Kidney epithelial cell (primary cell): Measurements from ENCODE around the gene PFDN6. TPM values are rescaled to one million over a fixed set of nuclear protein-coding genes. Genes with fewer than 3 reads are reported as not detected.
"Not testable (repeated sequence)": the region's sequence is repeated elsewhere in the genome, so short reads cannot be mapped to it uniquely, and the experiment has no call there.

Experiments used
- DNase-seq: peaks from one replicate; pipeline ENCODE4 v3.0.0-alpha.2; 2010; ENCODE audit warnings: low read depth
- H3K27me3 ChIP-seq: 2 replicates; pipeline ENCODE4 v1.6.0; 2011; ENCODE audit warnings: low read length; ENCODE audit not compliant: control insufficient read depth, insufficient read depth
- H3K36me3 ChIP-seq: 2 replicates; pipeline ENCODE4 v1.5.1; 2011; ENCODE audit warnings: low read length; ENCODE audit not compliant: control insufficient read depth, insufficient read depth
- H3K4me3 ChIP-seq: 2 replicates; pipeline ENCODE4 v1.5.1; 2011; ENCODE audit warnings: low read depth, mild to moderate bottlenecking, control low read depth, low read length
- total RNA-seq: library from RNA; depleted of rRNA; stranded (reverse); fragments of >200 nt; gene quantifications from 2 replicates; pipeline ENCODE4 v1.2.3, GENCODE V29; 2015
- TF ChIP-seq, protein P1 (sequence below): IDR thresholded peaks from 2 replicates; pipeline ENCODE4 v1.5.1; 2011; ENCODE audit warnings: mild to moderate bottlenecking, moderate library complexity, low read length, control low read depth, inconsistent platforms; ENCODE audit not compliant: insufficient read depth, poor library complexity, severe bottlenecking

PFDN6 gene
- total RNA-seq, 1 donor from 2014 or later = 51.4 TPM

DNA sequence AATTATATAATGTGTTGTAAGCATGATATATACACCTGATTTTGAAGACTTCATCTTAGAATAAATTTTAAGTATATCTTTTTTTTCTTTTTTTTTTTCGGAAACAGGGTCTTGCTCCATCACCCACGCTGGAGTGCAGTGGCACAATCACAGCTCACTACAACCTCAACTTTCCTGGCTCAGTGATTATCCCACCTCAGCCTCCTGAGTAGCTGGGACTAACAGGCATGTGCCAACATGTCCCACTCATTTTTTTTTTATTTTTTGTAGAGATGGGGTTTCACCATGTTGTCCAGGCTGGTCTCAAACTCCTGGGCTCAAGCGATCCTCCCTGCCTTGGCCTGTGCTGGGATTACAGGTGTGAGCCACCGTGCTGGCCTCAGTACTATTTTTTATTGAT lies 34.8 kb upstream of the PFDN6 start:
- DNase-seq = no peak
- TF ChIP-seq, protein P1, sequence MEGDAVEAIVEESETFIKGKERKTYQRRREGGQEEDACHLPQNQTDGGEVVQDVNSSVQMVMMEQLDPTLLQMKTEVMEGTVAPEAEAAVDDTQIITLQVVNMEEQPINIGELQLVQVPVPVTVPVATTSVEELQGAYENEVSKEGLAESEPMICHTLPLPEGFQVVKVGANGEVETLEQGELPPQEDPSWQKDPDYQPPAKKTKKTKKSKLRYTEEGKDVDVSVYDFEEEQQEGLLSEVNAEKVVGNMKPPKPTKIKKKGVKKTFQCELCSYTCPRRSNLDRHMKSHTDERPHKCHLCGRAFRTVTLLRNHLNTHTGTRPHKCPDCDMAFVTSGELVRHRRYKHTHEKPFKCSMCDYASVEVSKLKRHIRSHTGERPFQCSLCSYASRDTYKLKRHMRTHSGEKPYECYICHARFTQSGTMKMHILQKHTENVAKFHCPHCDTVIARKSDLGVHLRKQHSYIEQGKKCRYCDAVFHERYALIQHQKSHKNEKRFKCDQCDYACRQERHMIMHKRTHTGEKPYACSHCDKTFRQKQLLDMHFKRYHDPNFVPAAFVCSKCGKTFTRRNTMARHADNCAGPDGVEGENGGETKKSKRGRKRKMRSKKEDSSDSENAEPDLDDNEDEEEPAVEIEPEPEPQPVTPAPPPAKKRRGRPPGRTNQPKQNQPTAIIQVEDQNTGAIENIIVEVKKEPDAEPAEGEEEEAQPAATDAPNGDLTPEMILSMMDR = no peak

GRCh38 chr6:33259032-33259431 lies 30.4 kb upstream of the PFDN6 start:
- DNase-seq = no peak

More for the DNA sequence above, 34.8 kb upstream of the PFDN6 start:
- Histone ChIP-seq H3K27me3 (no peaks in the 10 kb centered on the region), H3K4me3 (no peak overlapping the region), H3K36me3 (no peaks in the 10 kb centered on the region)

GRCh38 chr6:33262490-33262889 lies 26.9 kb upstream of the PFDN6 start:
- not testable (repeated sequence) for H3K36me3 ChIP-seq

More at GRCh38 chr6:33259032-33259431, 30.4 kb upstream of the PFDN6 start:
- no peaks in the 10 kb centered on the region for H3K36me3 ChIP-seq
- no peaks in the 10 kb centered on the region for H3K27me3 ChIP-seq
- TF ChIP-seq, protein P1 = no peak
- no peak overlapping the region for H3K4me3 ChIP-seq

GRCh38 chr6:33264015-33264414 lies 25.4 kb upstream of the PFDN6 start:
- H3K27me3 ChIP-seq = no peaks in the 10 kb centered on the region
- no peaks in the 10 kb centered on the region for H3K36me3 ChIP-seq
- TF ChIP-seq, protein P1 = no peak
- no peak overlapping the region for H3K4me3 ChIP-seq
- no peak for DNase-seq

More at GRCh38 chr6:33262490-33262889, 26.9 kb upstream of the PFDN6 start:
- H3K27me3 ChIP-seq, DNase-seq, H3K4me3 ChIP-seq: not testable (repeated sequence)

DNA sequence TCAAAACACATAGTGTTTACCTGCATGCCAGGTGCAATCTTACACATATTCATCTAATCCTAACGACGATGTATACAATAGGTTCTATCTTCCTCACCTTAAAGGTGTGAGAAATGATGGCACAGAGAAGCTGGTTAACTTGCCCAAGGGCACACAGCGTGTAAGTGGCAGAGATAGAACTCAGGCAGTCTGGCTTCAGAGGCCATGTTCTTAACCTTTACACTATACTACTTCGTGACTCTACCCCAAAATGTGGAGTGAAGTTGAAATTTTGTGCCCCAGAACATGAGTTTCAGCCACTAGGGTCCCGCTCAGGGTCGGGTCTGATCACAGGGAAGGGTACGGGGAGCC lies 18.3 kb upstream of the PFDN6 start:
- peak overlapping the region; percentile 64 for H3K4me3 ChIP-seq
- peaks cover 3% of the 10 kb centered on the region for H3K36me3 ChIP-seq
- H3K27me3 ChIP-seq = no peaks in the 10 kb centered on the region
- TF ChIP-seq, protein P1 = no peak
- DNase-seq = no peak

GRCh38 chr6:33271468-33272274 lies 17.7 kb upstream of the PFDN6 start, which contains the start of the genes RPS18 and VPS52:
TSS of gene RPS18 (plus strand) at chr6:33272075. CDS start at chr6:33272120, 45 bp downstream.
TSS of gene VPS52 (minus strand) at chr6:33271876. CDS start at chr6:33271675, 201 bp downstream.
- Histone ChIP-seq H3K36me3 (peaks cover 3% of the 10 kb centered on the region), H3K4me3 (peak within 1 kb of the TSS; percentile 69), H3K27me3 (no peaks in the 10 kb centered on the region)
- TF ChIP-seq, protein P1 = no peak
- peak; percentile 96 for DNase-seq
